ENCODE results near the gene WDR37.

WDR37 gene

GRCh38 chr10:1175956-1176565 is 119.9 kb downstream of the WDR37 start:
- no peaks in the 10 kb centered on the region for H3K36me3 ChIP-seq (ENCODE audit: insufficient read depth, low read length)
- H3K27ac ChIP-seq (ENCODE audit: low read depth, low read length): no peak overlapping the region
- no peaks in the 10 kb centered on the region for H3K4me1 ChIP-seq (ENCODE audit: insufficient read depth, low read length)
- H3K27me3 ChIP-seq (ENCODE audit: control insufficient read depth in 1 of 2, insufficient read depth in 2 of 2, low read length in 2 of 2): no peaks in the 10 kb centered on the region
- no peak overlapping the region for H3K9ac ChIP-seq (ENCODE audit: low read length)
- no peak overlapping the region for H3K4me3 ChIP-seq (ENCODE audit: low read depth in 1 of 2, low read length in 2 of 2)
- H3K9me3 ChIP-seq (ENCODE audit: low read length): no peaks in the 10 kb centered on the region

- Histone ChIP-seq H3K36me3 (ENCODE audit: insufficient read depth, low read length) (no peaks in the 10 kb centered on the region), H3K4me3 (ENCODE audit: low read depth in 1 of 2, low read length in 2 of 2) (no peak overlapping the region), H3K27ac (ENCODE audit: low read depth, low read length) (no peak overlapping the region), H3K4me1 (ENCODE audit: insufficient read depth, low read length) (no peaks in the 10 kb centered on the region), H3K27me3 (ENCODE audit: control insufficient read depth in 1 of 2, insufficient read depth in 2 of 2, low read length in 2 of 2) (no peaks in the 10 kb centered on the region), H3K9me3 (ENCODE audit: low read length) (no peaks in the 10 kb centered on the region), H3K9ac (ENCODE audit: low read length) (no peak overlapping the region)
These were observed 121.8 kb downstream of the WDR37 start for GRCh38 chr10:1177936-1178335.

GRCh38 chr10:1178506-1178905 is 122.3 kb downstream of the WDR37 start:
- H3K27ac ChIP-seq (ENCODE audit: low read depth, low read length): no peak overlapping the region
- no peaks in the 10 kb centered on the region for H3K4me1 ChIP-seq (ENCODE audit: insufficient read depth, low read length)
- H3K27me3 ChIP-seq (ENCODE audit: control insufficient read depth in 1 of 2, insufficient read depth in 2 of 2, low read length in 2 of 2): no peaks in the 10 kb centered on the region
- H3K36me3 ChIP-seq (ENCODE audit: insufficient read depth, low read length): no peaks in the 10 kb centered on the region
- no peak overlapping the region for H3K9ac ChIP-seq (ENCODE audit: low read length)
- no peak overlapping the region for H3K4me3 ChIP-seq (ENCODE audit: low read depth in 1 of 2, low read length in 2 of 2)
- H3K9me3 ChIP-seq (ENCODE audit: low read length): no peaks in the 10 kb centered on the region

DNA sequence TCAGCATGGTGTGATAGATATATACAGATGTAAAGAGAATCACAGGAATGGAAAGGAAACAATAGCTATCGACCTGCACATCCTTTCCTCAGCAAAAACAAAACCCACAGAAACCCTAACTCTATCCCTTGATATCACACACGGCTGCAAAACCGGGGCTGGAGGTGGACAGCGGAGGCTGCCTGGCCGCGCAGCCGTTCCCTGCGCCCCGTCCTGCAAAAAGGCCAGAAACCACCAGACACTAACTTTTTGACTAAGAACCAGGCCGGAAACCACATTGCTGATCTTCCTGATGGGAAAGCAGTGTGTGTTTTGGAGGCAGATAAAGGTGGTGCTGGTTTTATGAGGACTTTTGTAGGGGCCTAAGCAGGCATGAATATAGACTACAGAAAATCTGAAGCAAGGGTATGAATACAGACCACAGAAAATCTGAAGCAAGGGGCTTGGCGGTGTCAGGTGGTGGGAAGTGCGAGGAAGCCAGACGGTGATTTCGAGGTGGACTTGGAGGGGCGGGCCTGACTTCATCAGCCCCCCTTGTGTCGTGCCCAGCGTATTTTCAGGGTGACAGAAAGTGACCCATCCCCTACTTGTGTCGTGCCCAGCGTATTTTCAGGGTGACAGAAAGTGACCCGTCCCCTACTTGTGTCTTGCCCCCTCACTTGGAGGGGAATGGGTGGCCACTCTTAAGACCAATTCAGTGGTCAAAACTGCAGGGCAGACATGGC is 123.3 kb downstream of the WDR37 start:
- Histone ChIP-seq H3K4me1 (ENCODE audit: insufficient read depth, low read length) (no peaks in the 10 kb centered on the region), H3K9me3 (ENCODE audit: low read length) (no peaks in the 10 kb centered on the region), H3K4me3 (ENCODE audit: low read depth in 1 of 2, low read length in 2 of 2) (no peak overlapping the region), H3K9ac (ENCODE audit: low read length) (no peak overlapping the region), H3K27ac (ENCODE audit: low read depth, low read length) (no peak overlapping the region), H3K27me3 (ENCODE audit: control insufficient read depth in 1 of 2, insufficient read depth in 2 of 2, low read length in 2 of 2) (no peaks in the 10 kb centered on the region), H3K36me3 (ENCODE audit: insufficient read depth, low read length) (no peaks in the 10 kb centered on the region)

DNA sequence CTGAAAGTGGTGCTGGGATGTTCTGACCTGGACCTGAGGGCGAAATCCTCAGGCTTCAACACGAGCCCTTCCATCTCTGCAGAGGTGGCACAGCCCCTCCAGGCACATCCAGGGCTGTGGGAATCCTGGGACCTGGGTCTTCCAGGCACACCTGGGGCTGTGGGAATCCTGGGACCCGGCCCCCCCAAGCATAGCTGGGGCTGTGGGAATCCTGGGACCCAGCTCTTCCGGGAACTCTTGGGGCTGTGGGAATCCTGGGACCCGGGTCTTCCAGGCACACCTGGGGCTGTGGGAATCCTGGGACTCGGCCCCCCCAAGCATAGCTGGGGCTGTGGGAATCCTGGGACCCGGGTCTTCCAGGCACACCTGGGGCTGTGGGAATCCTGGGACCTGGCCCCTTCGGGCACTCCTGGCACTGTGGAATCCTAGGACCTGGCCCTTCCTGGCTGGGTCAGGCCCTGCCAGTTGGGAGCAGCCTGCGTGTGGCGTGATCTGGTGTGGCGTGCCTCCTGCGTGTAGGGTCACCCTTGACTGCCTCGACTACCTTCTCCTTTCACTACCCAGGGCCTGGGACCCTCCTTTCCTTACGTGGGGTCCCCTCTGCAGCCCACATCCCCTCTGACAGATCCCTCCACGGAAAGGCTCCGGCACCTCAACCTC is 124.0 kb downstream of the WDR37 start:
- Histone ChIP-seq H3K4me3 (ENCODE audit: low read depth in 1 of 2, low read length in 2 of 2) (no peak overlapping the region), H3K36me3 (ENCODE audit: insufficient read depth, low read length) (no peaks in the 10 kb centered on the region), H3K9ac (ENCODE audit: low read length) (no peak overlapping the region), H3K27me3 (ENCODE audit: control insufficient read depth in 1 of 2, insufficient read depth in 2 of 2, low read length in 2 of 2) (no peaks in the 10 kb centered on the region), H3K4me1 (ENCODE audit: insufficient read depth, low read length) (no peaks in the 10 kb centered on the region), H3K27ac (ENCODE audit: low read depth, low read length) (no peak overlapping the region), H3K9me3 (ENCODE audit: low read length) (no peaks in the 10 kb centered on the region)

GRCh38 chr10:1180836-1181235 is 124.7 kb downstream of the WDR37 start:
- H3K9me3 ChIP-seq (ENCODE audit: low read length): no peaks in the 10 kb centered on the region
- H3K27me3 ChIP-seq (ENCODE audit: control insufficient read depth in 1 of 2, insufficient read depth in 2 of 2, low read length in 2 of 2): no peaks in the 10 kb centered on the region
- no peak overlapping the region for H3K27ac ChIP-seq (ENCODE audit: low read depth, low read length)
- H3K4me3 ChIP-seq (ENCODE audit: low read depth in 1 of 2, low read length in 2 of 2): no peak overlapping the region
- H3K9ac ChIP-seq (ENCODE audit: low read length): no peak overlapping the region
- no peaks in the 10 kb centered on the region for H3K36me3 ChIP-seq (ENCODE audit: insufficient read depth, low read length)
- H3K4me1 ChIP-seq (ENCODE audit: insufficient read depth, low read length): no peaks in the 10 kb centered on the region

Measured in muscle layer of colon (tissue), 2 donors.